SK-N-SH (cell line): Measurements from ENCODE around the gene PRELP. TPM values are rescaled to one million over a fixed set of nuclear protein-coding genes. Genes with fewer than 3 reads are reported as not detected.

ENCODE experiments used
- CTCF ChIA-PET: fragments of 300-600, 350-600 bp; formaldehyde crosslinking; extraction: SDS; loops from one replicate; lab custom pipeline; 2021; lab: Yijun Ruan, JAX
- POLR2A ChIA-PET: fragments of 350-600 bp; sonication (Branson Sonifier 250); formaldehyde crosslinking; extraction: SDS; loops from one replicate; lab custom pipeline; 2020; ENCODE audit warnings: antibody characterized with exemption, inconsistent platforms; lab: Yijun Ruan, JAX
- DNase-seq: peaks from one replicate; pipeline ENCODE4 v3.0.0; 2012
- H2AFZ ChIP-seq: fragments of 200-600 bp; sonication (generic); 2 replicates; pipeline ENCODE4 v1.8.1; 2016; ENCODE audit warnings: antibody characterized with exemption, mild to moderate bottlenecking, low read depth
- H3F3A ChIP-seq: fragments of 200-600 bp; sonication (generic); replicated peaks from 2 replicates; pipeline ENCODE3; 2016; ENCODE audit warnings: antibody characterized with exemption, mild to moderate bottlenecking; ENCODE audit not compliant: insufficient read depth
- H3K27ac ChIP-seq, 2 experiments: fragments of 200-500 bp in 1 of 2; fragments of 200-600 bp in 1 of 2; sonication (Bioruptor generic) in 1 of 2; sonication (generic), shearing (Covaris generic) in 1 of 2; 2 replicates each; pipeline versions ENCODE4 v1.5.1 to v1.6.1; 2014 to 2016; ENCODE audit warnings: low read depth in 2 of 2, inconsistent platforms in 1 of 2, low read length in 1 of 2, mild to moderate bottlenecking in 1 of 2, mixed read lengths in 1 of 2
- H3K27me3 ChIP-seq: fragments of 200-600 bp; sonication (generic), shearing (Covaris generic); 2 replicates; pipeline ENCODE4 v1.6.1; 2016; ENCODE audit warnings: mixed run types; ENCODE audit not compliant: insufficient read depth
- H3K36me3 ChIP-seq, 2 experiments: fragments of 200-500 bp in 1 of 2; fragments of 200-600 bp in 1 of 2; sonication (Bioruptor generic) in 1 of 2; sonication (generic) in 1 of 2; replicated peaks in 1 of 2; 2 replicates each; pipeline versions ENCODE3 to v1.5.1; 2014 to 2016; ENCODE audit warnings: low read length in 1 of 2, mild to moderate bottlenecking in 1 of 2; ENCODE audit not compliant: insufficient read depth in 2 of 2, control insufficient read depth in 1 of 2
- H3K4me1 ChIP-seq, 2 experiments: fragments of 200-500 bp in 1 of 2; fragments of 200-600 bp in 1 of 2; sonication (Bioruptor generic) in 1 of 2; sonication (generic), shearing (Covaris generic) in 1 of 2; 2 replicates each; pipeline versions ENCODE4 v1.5.1 to v1.6.1; 2014 to 2016; ENCODE audit warnings: low read depth in 1 of 2, low read length in 1 of 2, mixed run types in 1 of 2; ENCODE audit not compliant: insufficient read depth in 2 of 2, control insufficient read depth in 1 of 2
- H3K4me2 ChIP-seq: fragments of 200-600 bp; sonication (generic), shearing (Covaris generic); 2 replicates; pipeline ENCODE4 v1.6.1; 2017; ENCODE audit warnings: mixed run types
- H3K4me3 ChIP-seq, 2 experiments: fragments of 200-500 bp in 1 of 2; fragments of 200-600 bp in 1 of 2; sonication (Bioruptor generic) in 1 of 2; sonication (generic), shearing (Covaris generic) in 1 of 2; 2 replicates each; pipeline versions ENCODE4 v1.5.1 to v1.8.1; 2014 to 2016; ENCODE audit warnings: low read depth in 2 of 2, inconsistent platforms in 1 of 2, low read length in 1 of 2, mild to moderate bottlenecking in 1 of 2, mixed read lengths in 1 of 2, moderate library complexity in 1 of 2
- H3K79me2 ChIP-seq: fragments of 200-600 bp; sonication (generic); 2 replicates; pipeline ENCODE4 v1.8.1; 2017; ENCODE audit warnings: mild to moderate bottlenecking; ENCODE audit not compliant: insufficient read depth
- H3K9ac ChIP-seq: fragments of 200-600 bp; sonication (generic); 2 replicates; pipeline ENCODE4 v1.6.1; 2017; ENCODE audit warnings: mixed run types
- H3K9me2 ChIP-seq: fragments of 200-600 bp; sonication (generic); 2 replicates; pipeline ENCODE4 v1.6.1; 2017; ENCODE audit warnings: mixed run types
- H3K9me3 ChIP-seq: fragments of 200-600 bp; sonication (generic); 2 replicates; pipeline ENCODE4 v1.6.1; 2017; ENCODE audit warnings: mixed run types, mild to moderate bottlenecking, moderate library complexity
- H4K20me1 ChIP-seq: fragments of 200-600 bp; sonication (generic); 2 replicates; pipeline ENCODE4 v1.6.1; 2017; ENCODE audit warnings: mild to moderate bottlenecking, mixed run types; ENCODE audit not compliant: insufficient read depth
- EZH2phosphoT487 ChIP-seq: fragments of 200-600 bp; sonication (generic); IDR thresholded peaks from 2 replicates; pipeline ENCODE4 v1.6.1; 2017; ENCODE audit warnings: low read depth, mixed run types, mild to moderate bottlenecking, antibody characterized with exemption, moderate library complexity, borderline replicate concordance
- FOXJ3 ChIP-seq: sonication (generic); formaldehyde crosslinking; IDR thresholded peaks from 2 replicates; pipeline ENCODE4 v1.5.1; 2020; ENCODE audit warnings: mild to moderate bottlenecking, missing genetic modification reagents
- JUND ChIP-seq: IDR thresholded peaks from 2 replicates; pipeline ENCODE4 v1.4.0; 2012
- MEF2A ChIP-seq: IDR thresholded peaks from 2 replicates; pipeline ENCODE4 v1.4.0; 2012; ENCODE audit warnings: low read depth, borderline replicate concordance
- NFIC ChIP-seq: IDR thresholded peaks from 2 replicates; pipeline ENCODE4 v1.4.0; 2012; ENCODE audit warnings: borderline replicate concordance
- NRF1 ChIP-seq: IDR thresholded peaks from 2 replicates; pipeline ENCODE4 v1.6.1; 2012; ENCODE audit warnings: low read depth, mild to moderate bottlenecking, low read length
- POLR2AphosphoS5 ChIP-seq: IDR thresholded peaks from 2 replicates; pipeline ENCODE4 v1.6.1; 2012; ENCODE audit warnings: low read depth, low read length
- RAD21 ChIP-seq: IDR thresholded peaks from 2 replicates; pipeline ENCODE4 v1.6.1; 2012; ENCODE audit warnings: mild to moderate bottlenecking, low read length
- RFX5 ChIP-seq: IDR thresholded peaks from 2 replicates; pipeline ENCODE4 v1.6.1; 2012; ENCODE audit warnings: mild to moderate bottlenecking, improper control_type of control experiment, low read length
- RXRA ChIP-seq: IDR thresholded peaks from 2 replicates; pipeline ENCODE4 v1.4.0; 2012; ENCODE audit warnings: low read depth, mild to moderate bottlenecking, borderline replicate concordance
- TEAD4 ChIP-seq: IDR thresholded peaks from 2 replicates; pipeline ENCODE4 v1.4.0; 2012; ENCODE audit warnings: mild to moderate bottlenecking, borderline replicate concordance; ENCODE audit not compliant: insufficient read depth
- WGBS: methylation state at CpG from one replicate; pipeline ENCODE4 v1.1.6; 2017; ENCODE audit warnings: low lambda C conversion rate; 5-methylcytosine and 5-hydroxymethylcytosine counted together
- polyA plus RNA-seq, 3 experiments: library from polyadenylated mRNA; depleted of rRNA; stranded (reverse); fragments of >200 nt; gene quantifications; 2 replicates each; pipeline ENCODE4 v1.2.3, GENCODE V29; 2012
- TF ChIP-seq, protein P1 (sequence below): fragments of 200-600 bp; sonication (generic); IDR thresholded peaks from 2 replicates; pipeline ENCODE4 v1.6.1; 2017; ENCODE audit warnings: antibody characterized with exemption, mild to moderate bottlenecking, moderate library complexity
- TF ChIP-seq, protein P2 (sequence below): fragments of 150-350 bp; IDR thresholded peaks from 2 replicates; pipeline ENCODE4 v1.6.1; 2017; ENCODE audit warnings: antibody characterized with exemption, low read length, low read depth, borderline replicate concordance
- TF ChIP-seq, protein P3 (sequence below): IDR thresholded peaks from 2 replicates; pipeline ENCODE4 v1.4.0; 2012; ENCODE audit warnings: low read depth, borderline replicate concordance

PRELP gene
- polyA plus RNA-seq, 1 of the 3 experiments (the other 2 are of a cell fraction) = 0.48 TPM

DNA sequence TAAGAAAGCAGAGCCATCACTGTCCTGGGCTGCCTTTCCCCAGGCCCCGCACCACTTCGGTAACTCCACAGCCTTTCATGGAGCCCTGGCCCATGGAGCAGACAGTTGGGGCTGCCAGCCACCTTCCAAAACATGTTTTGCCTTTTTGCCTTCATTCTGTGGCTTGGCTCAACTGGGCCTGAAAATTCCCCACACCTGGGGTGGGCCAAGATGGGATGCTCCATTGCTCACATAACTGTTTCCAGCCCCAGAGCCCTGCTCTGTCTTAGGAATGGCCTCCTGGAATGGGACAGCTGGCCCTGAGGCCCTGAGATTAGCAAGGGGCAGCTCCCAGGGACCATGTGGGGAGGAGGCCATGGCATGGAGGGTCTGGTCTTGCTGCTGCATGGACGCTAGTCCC, 10.9 kb upstream of the PRELP start:
- POLR2A ChIA-PET = no interaction called here
- no peak overlapping the region for H2AFZ ChIP-seq

DNA sequence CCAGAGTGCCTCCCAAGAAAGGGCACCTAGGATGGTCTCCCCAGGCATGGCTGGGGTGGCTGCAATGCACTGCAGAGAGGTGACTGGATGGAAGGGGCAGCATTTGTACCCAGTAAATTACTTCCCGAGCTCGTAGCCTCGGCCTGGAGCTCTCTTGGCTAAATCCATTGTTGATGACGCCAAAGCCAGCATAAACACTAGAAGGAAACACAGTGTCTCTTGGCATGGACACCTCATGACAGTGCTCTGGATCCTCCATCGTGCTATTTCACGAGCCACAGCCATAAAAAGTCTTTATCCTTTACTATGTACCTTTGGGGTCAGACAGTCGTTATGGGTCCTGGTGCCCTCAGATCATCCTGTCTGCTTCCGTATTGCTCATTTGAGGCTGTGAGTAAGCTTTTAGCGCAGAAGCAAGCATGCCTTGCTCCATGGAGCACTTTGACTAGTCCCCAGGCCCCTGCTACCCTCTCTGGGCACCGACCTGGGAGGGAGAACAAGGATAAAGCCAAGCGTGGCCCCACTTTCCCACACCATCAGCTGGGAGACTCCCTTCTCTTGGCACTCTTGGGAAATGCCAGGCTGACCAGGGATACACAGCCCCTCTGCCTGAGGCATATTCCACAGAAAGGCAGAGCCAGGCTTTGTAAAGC, 10.3 kb upstream of the PRELP start:
- Histone ChIP-seq H2AFZ (no peak overlapping the region), H3K4me3 (no peak overlapping the region), H3F3A (no peaks in the 10 kb centered on the region), H3K4me2 (no peak overlapping the region), H3K27me3 (no peaks in the 10 kb centered on the region), H3K79me2 (no peaks in the 10 kb centered on the region), H3K9me2 (no peaks in the 10 kb centered on the region), H3K36me3 (no peaks in the 10 kb centered on the region), H3K27ac (no peak overlapping the region), H4K20me1 (no peaks in the 10 kb centered on the region), H3K4me1 (peaks cover 3 to 8% of the 10 kb centered on the region in 2 experiments; a peak in 2 of 4 replicates), H3K9me3 (no peaks in the 10 kb centered on the region), H3K9ac (no peak overlapping the region)
- POLR2A ChIA-PET = no interaction called here
- CTCF ChIA-PET = interaction anchor here (1.0 to 3.0 kb wide), 5 partner anchors 10 to 197 kb away, joined by 3 to 14 read pairs (median 10); no protein-coding TSS in a partner anchor
- WGBS = 94% methylated on average over 11 of the region's 11 CpGs
- DNase-seq = no peak
- no peak for TF ChIP-seq POLR2AphosphoS5

More for the DNA sequence above, 10.9 kb upstream of the PRELP start:
- no peaks in the 10 kb centered on the region for H3K9me3 ChIP-seq
- CTCF ChIA-PET = interaction anchor here (1.0 to 3.0 kb wide), 5 partner anchors 23 to 237 kb away, joined by 3 to 14 read pairs (median 10); no protein-coding TSS in a partner anchor
- no peak overlapping the region for H3K4me2 ChIP-seq
- H3F3A ChIP-seq = no peaks in the 10 kb centered on the region
- peaks cover 3 to 8% of the 10 kb centered on the region in 2 experiments; a peak in 2 of 4 replicates for H3K4me1 ChIP-seq
- no peaks in the 10 kb centered on the region for H3K36me3 ChIP-seq
- H3K9ac ChIP-seq = no peak overlapping the region
- no peaks in the 10 kb centered on the region for H4K20me1 ChIP-seq
- no peaks in the 10 kb centered on the region for H3K9me2 ChIP-seq
- TF ChIP-seq RFX5 (no peak), NRF1 (no peak), POLR2AphosphoS5 (no peak), RAD21 (no peak), NFIC (no peak), JUND (no peak), FOXJ3 (CRISPR knock-in tag) (no peak), RXRA (no peak), EZH2phosphoT487 (no peak), TEAD4 (no peak), MEF2A (no peak)
- TF ChIP-seq, protein P1, sequence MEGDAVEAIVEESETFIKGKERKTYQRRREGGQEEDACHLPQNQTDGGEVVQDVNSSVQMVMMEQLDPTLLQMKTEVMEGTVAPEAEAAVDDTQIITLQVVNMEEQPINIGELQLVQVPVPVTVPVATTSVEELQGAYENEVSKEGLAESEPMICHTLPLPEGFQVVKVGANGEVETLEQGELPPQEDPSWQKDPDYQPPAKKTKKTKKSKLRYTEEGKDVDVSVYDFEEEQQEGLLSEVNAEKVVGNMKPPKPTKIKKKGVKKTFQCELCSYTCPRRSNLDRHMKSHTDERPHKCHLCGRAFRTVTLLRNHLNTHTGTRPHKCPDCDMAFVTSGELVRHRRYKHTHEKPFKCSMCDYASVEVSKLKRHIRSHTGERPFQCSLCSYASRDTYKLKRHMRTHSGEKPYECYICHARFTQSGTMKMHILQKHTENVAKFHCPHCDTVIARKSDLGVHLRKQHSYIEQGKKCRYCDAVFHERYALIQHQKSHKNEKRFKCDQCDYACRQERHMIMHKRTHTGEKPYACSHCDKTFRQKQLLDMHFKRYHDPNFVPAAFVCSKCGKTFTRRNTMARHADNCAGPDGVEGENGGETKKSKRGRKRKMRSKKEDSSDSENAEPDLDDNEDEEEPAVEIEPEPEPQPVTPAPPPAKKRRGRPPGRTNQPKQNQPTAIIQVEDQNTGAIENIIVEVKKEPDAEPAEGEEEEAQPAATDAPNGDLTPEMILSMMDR = no peak
- TF ChIP-seq, protein P2, sequence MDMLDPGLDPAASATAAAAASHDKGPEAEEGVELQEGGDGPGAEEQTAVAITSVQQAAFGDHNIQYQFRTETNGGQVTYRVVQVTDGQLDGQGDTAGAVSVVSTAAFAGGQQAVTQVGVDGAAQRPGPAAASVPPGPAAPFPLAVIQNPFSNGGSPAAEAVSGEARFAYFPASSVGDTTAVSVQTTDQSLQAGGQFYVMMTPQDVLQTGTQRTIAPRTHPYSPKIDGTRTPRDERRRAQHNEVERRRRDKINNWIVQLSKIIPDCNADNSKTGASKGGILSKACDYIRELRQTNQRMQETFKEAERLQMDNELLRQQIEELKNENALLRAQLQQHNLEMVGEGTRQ = no peak
- TF ChIP-seq, protein P3, sequence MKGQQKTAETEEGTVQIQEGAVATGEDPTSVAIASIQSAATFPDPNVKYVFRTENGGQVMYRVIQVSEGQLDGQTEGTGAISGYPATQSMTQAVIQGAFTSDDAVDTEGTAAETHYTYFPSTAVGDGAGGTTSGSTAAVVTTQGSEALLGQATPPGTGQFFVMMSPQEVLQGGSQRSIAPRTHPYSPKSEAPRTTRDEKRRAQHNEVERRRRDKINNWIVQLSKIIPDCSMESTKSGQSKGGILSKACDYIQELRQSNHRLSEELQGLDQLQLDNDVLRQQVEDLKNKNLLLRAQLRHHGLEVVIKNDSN = no peak
- WGBS = 95% methylated on average over 3 of the region's 3 CpGs
- no peak for DNase-seq
- no peaks in the 10 kb centered on the region for H3K27me3 ChIP-seq
- no peak overlapping the region for H3K27ac ChIP-seq
- no peak overlapping the region for H3K4me3 ChIP-seq
- no peaks in the 10 kb centered on the region for H3K79me2 ChIP-seq
